Heart left ventricle (tissue), 16 donors: Measurements from ENCODE around the gene CUTA. TPM values are rescaled to one million over a fixed set of nuclear protein-coding genes. Genes with fewer than 3 reads are reported as not detected.

Experiments
- ATAC-seq, 4 donors: fragments of 200-7000 bp; cut with Tn5 transposase; one replicate each; pipeline ENCODE4 v1.9.1; 2020 to 2022; ENCODE audit warnings: moderate library complexity in 4 of 4, mild to moderate bottlenecking in 3 of 4, moderate number of reproducible peaks in 1 of 4
- DNase-seq, 5 donors: peaks; one replicate each; pipeline ENCODE4 v3.0.0-alpha.2; 2020
- H3K27ac ChIP-seq, 12 donors: fragments of 200-600 bp; sonication (generic) in 4 of 12; one replicate each; pipeline versions ENCODE4 v1.5.0 to v1.8.0; 2016 to 2022; ENCODE audit warnings: mild to moderate bottlenecking in 2 of 12
- H3K27me3 ChIP-seq, 9 donors: fragments of 200-600 bp; sonication (generic) in 2 of 9; one replicate each; pipeline versions ENCODE4 v1.5.1 to v1.8.0; 2016 to 2022; ENCODE audit warnings: mild to moderate bottlenecking in 3 of 9
- H3K36me3 ChIP-seq, 9 donors: fragments of 200-600 bp; sonication (generic) in 2 of 9; one replicate each; pipeline versions ENCODE4 v1.5.0 to v1.8.0; 2018 to 2022; ENCODE audit warnings: mild to moderate bottlenecking in 2 of 9
- H3K4me1 ChIP-seq, 12 donors: fragments of 200-600 bp; sonication (generic) in 4 of 12; one replicate each; pipeline versions ENCODE4 v1.5.0 to v1.8.0; 2016 to 2022; ENCODE audit warnings: mild to moderate bottlenecking in 3 of 12
- H3K4me3 ChIP-seq, 12 donors: fragments of 200-600 bp; sonication (generic) in 4 of 12; one replicate each; pipeline versions ENCODE4 v1.5.0 to v1.8.0; 2017 to 2022; ENCODE audit warnings: mild to moderate bottlenecking in 9 of 12, moderate library complexity in 4 of 12
- H3K9me3 ChIP-seq, 12 donors: fragments of 200-600 bp; sonication (generic) in 4 of 12; one replicate each; pipeline versions ENCODE4 v1.5.0 to v1.8.0; 2016 to 2022; ENCODE audit warnings: mild to moderate bottlenecking in 1 of 12
- POLR2A ChIP-seq, 2 donors: fragments of 450-650 bp; IDR thresholded peaks; one replicate each; pipeline ENCODE4 v1.6.1; 2017; ENCODE audit warnings: antibody characterized with exemption in 2 of 2, mild to moderate bottlenecking in 2 of 2, moderate library complexity in 2 of 2
- WGBS, 4 donors: extraction: QIAGEN DNeasy Blood & Tissue Kit in 2 of 4; methylation state at CpG; one replicate each; pipeline versions ENCODE4 v1.1.5 to v1.1.7; 2013 to 2018; 5-methylcytosine and 5-hydroxymethylcytosine counted together
- intact Hi-C, 10 donors: fragments of 100-400 bp; cut with DNase I; formaldehyde crosslinking; loops; one replicate each; pipeline versions ENCODE4 v1.11.1 to v1.14.2; 2022
- polyA plus RNA-seq, 2 donors: library from polyadenylated mRNA; stranded (reverse); fragments of 200-250 nt; gene quantifications; one replicate each; pipeline ENCODE4 v1.2.3, GENCODE V29; 2013
- total RNA-seq, 9 donors: library from RNA; depleted of rRNA in 2 of 9; stranded (reverse); fragments of >200 nt in 2 of 9; fragmentation: NEBNext Ultra II Directional in 3 of 9; extraction: Animal tissue kit (Norgen Biotek cat#: 25700) in 3 of 9; gene quantifications; one replicate each; pipeline versions ENCODE4 v1.1.0 to v1.2.4, GENCODE V29; 2016 to 2023
- TF ChIP-seq, protein P1 (sequence below), 12 donors: fragments of 200-600 bp; sonication (generic) in 4 of 12; IDR thresholded peaks; one replicate each; pipeline versions ENCODE4 v1.5.0 to v1.8.0; 2018 to 2022; ENCODE audit warnings: antibody characterized with exemption in 12 of 12, mild to moderate bottlenecking in 5 of 12
- donor health status: ischemic (EF 13 %, LVEDD 7.1; RV severe dilation, severe dysfunction).
- donor health status: healthy with polysubstance abuse.
- donor health status: DM: no; HTN: yes; CAD: no.
- donor health status: DM: no; HTN: no; CAD: no.
- donor health status: ischemic (EF 25% LVEDD 6.9; RV normal size, moderate dysfunction).
- donor health status: ischemic (EF 25% LVEDD 5.7; RV mildly dilated, moderate dysfunction).
- donor health status: healthy.
- donor health status: DM: yes; HTN: yes; CAD: no.
- donor health status: ischemic (EF 35%, LVEDD 5.7; RV mildly dilated, moderate dysfunction).
- donor health status: nonischemic (EF 11% LVEDD 7.7; RV severe dilation, severe dysfunction).
- donor health status: DM: yes; HTN: yes; CAD: no.
- donor health status: PGD.
- donor health status: ischemic (EF 29% LVEDD 5.4; RV normal size, mild dysfunction).
- donor health status: nonischemic (EF 23%, LVEDD 6.1; RV moderate dilation, normal function).

Gene CUTA
- total and polyA plus RNA-seq, 11 donors: 99.3 to 142 (median 128) TPM

DNA sequence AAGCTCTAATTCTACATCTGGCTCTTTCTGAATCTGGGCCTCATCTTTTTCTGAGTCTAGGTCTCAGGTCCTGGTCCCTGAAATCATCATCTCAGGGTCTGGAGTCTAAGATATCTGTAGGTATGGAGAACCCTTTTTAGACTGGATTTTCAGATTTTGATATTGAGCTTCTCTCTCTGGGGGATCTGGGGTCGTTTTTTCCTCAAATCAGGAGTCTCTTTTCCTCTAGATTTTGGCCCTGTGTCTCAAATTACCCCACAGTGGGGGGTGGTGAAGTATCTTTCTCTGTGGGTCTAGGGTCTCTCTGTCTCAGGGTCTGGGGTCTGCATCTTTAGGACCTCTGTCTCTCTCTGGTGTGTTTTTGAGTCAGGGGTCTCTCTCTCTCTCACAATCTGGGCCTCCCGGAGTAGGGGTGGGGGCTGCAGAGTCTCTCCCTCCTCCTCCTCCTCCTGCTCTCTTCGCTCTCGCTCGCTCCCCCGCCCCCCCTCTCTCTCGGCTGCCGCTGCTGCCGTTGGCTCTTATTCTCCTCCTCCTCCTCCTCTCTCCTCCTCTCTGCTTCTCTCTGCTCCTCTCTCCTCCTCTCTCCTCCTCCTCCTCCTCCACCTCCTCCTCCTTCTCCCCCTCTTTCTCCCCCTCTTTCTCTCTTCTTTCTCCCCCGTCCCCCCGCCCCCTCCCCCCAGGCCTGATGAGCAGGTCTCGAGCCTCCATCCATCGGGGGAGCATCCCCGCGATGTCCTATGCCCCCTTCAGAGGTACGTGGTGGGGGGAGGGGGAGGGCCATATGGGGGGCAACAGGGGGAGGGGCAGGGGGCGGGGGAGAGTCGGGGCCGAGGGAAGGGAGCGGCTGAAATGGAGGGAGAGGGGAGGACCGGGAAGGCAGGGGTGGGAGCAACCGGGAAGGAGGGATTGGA, 1.9 kb upstream of the CUTA start, which contains the start of gene SYNGAP1:
Gene SYNGAP1, plus strand, starts transcription at position 486 of the 911 bp plus-strand sequence. Its CDS starts 200 bp downstream, at position 686.
- intact Hi-C loops: loop anchor here in 4 of 10 donors (10.0 kb wide), 1 partner anchor 155 kb away; no protein-coding TSS in a partner anchor
- peak in 4 of 5 donors; percentile 60 to 76 (median 68) for DNase-seq
- no peak for ATAC-seq
- peak within 1 kb of the TSS in 9 of 12 donors; percentile 28 to 64 (median 40) for H3K4me3 ChIP-seq
- H3K27ac ChIP-seq: peak within 1 kb of the TSS; percentile 83 to 97 (median 92)
- TF ChIP-seq, protein P1, sequence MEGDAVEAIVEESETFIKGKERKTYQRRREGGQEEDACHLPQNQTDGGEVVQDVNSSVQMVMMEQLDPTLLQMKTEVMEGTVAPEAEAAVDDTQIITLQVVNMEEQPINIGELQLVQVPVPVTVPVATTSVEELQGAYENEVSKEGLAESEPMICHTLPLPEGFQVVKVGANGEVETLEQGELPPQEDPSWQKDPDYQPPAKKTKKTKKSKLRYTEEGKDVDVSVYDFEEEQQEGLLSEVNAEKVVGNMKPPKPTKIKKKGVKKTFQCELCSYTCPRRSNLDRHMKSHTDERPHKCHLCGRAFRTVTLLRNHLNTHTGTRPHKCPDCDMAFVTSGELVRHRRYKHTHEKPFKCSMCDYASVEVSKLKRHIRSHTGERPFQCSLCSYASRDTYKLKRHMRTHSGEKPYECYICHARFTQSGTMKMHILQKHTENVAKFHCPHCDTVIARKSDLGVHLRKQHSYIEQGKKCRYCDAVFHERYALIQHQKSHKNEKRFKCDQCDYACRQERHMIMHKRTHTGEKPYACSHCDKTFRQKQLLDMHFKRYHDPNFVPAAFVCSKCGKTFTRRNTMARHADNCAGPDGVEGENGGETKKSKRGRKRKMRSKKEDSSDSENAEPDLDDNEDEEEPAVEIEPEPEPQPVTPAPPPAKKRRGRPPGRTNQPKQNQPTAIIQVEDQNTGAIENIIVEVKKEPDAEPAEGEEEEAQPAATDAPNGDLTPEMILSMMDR (IDR thresholded peaks at IDR 0.05): no peak
- peak in 1 of 2 donors; percentile 19 for TF ChIP-seq POLR2A (IDR thresholded peaks at IDR 0.05)
- H3K9me3 ChIP-seq: no peaks in the 10 kb centered on the region
- H3K27me3 ChIP-seq: no peaks in the 10 kb centered on the region
- H3K4me1 ChIP-seq: peaks cover 0 to 51% (median 31%) of the 10 kb centered on the region in 12 donors
- WGBS, 4 donors: 5 to 10% (median 6%) methylated on average over 21 to 22 of the region's 22 CpGs
- peaks cover 0 to 20% (median 19%) of the 10 kb centered on the region in 9 donors for H3K36me3 ChIP-seq

DNA sequence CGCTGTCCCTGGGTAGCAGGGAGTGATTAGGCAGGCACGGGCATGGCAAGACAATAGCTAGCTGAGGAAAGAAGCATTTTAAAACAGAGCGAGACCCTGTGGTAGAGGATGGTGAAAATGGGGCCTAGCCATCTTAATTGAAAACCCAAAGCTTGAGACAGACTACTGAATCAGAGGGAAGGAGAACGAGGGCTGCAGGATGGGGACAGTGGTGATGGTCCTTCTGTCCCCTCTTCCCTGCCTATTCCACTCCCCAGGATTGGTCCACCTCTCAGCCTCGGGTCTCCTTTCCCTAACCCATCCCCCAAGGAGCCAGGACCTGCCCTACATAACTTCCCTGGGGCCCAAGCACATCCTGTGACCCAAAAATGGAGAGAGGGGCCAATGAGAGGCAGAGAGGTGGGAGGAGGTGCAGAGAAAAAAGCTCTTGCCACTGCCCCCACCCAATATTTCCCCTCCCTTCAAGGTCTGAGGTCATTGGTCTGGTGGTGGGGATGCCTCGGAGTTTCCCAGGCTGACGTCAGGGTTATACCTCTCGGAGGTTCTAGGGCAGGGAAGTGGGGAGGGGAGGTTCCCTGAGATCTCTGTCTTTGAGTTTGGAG, 884 bp upstream of the CUTA start:
- WGBS, 4 donors: 40 to 48% (median 43%) methylated on average over 8 of the region's 8 CpGs
- Histone ChIP-seq H3K36me3 (peaks cover 0 to 31% (median 28%) of the 10 kb centered on the region in 9 donors), H3K27ac (peak overlapping the region; percentile 83 to 97 (median 92)), H3K4me1 (peaks cover 0 to 40% (median 24%) of the 10 kb centered on the region in 12 donors), H3K27me3 (no peaks in the 10 kb centered on the region), H3K9me3 (no peaks in the 10 kb centered on the region), H3K4me3 (peak overlapping the region in 11 of 12 donors; percentile 11 to 80 (median 66))
- TF ChIP-seq, protein P1 (IDR thresholded peaks at IDR 0.05): no peak
- no peak for TF ChIP-seq POLR2A (IDR thresholded peaks at IDR 0.05)
- intact Hi-C loops: loop anchor here in 2 of 10 donors (1.0 to 10.0 kb wide), 3 partner anchors 8 to 156 kb away; partner anchors contain the start of gene KIFC1 (in 1 of the 2)
- DNase-seq: peak in 1 of 5 donors; percentile 32
- ATAC-seq: no peak

DNA sequence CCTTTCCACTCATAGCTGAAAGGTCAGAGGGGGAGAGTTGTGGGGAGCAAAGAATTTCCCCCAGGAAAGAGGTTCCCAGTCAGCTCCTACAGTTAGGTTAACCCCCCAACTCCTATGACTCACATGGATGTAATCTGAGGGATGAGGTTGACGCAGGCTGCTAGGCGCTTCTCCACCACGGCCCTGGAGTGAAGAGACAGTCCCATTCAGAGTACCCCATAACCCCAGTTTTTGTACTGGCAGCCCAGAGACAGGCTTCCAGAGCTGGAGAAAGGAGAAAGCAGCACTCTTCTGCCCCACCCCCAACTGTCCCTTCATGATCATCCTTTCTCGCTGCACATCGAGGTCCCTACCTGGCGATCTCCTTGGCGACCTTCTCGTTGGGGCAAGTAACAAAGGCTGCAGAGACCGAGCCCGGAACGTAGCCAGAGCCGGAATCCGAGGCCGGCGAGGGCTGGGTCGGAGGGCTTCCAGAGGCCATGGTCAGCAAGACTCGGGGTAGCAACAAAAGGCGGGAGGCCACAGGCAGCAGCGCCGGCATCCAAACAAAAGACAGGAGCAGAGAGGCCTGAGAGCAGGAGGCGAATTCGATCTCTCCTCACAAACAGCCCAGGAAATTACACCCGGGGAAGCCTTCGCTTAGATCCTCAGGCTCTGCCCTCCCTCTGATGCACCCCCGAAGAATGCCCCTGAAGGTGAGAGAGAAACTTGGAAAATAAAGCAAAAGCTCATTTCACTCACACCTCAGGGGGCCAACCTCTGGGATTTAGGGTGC, 592 bp downstream of the CUTA start:
- TF ChIP-seq POLR2A (IDR thresholded peaks at IDR 0.05): no peak
- TF ChIP-seq, protein P1 (IDR thresholded peaks at IDR 0.05): no peak
- Histone ChIP-seq H3K27ac (peak overlapping the region in 11 of 12 donors; percentile 71 to 97 (median 93)), H3K27me3 (no peaks in the 10 kb centered on the region), H3K36me3 (peaks cover 0 to 46% (median 42%) of the 10 kb centered on the region in 9 donors), H3K4me1 (peaks cover 0 to 46% (median 33%) of the 10 kb centered on the region in 12 donors), H3K4me3 (peak overlapping the region; percentile 30 to 80 (median 65)), H3K9me3 (no peaks in the 10 kb centered on the region)
- DNase-seq (peak in 1 of 5 donors; percentile 59), ATAC-seq (peak in 1 of 4 donors; percentile 8)
- intact Hi-C loops: loop anchor here in 2 of 10 donors (10.0 kb wide), 1 partner anchor 157 kb away; no protein-coding TSS in a partner anchor
- WGBS, 4 donors: 3 to 4% (median 4%) methylated on average over 23 to 25 of the region's 25 CpGs
